Activated CD4-positive, alpha-beta T cell treated with anti-CD3 and anti-CD28 coated beads for 24 hours (primary cell): ENCODE data around the gene CDIPT.

Experiments used
- DNase-seq, 2 donors: peaks; one replicate each; pipeline ENCODE4 v3.0.0-alpha.2; 2020; ENCODE audit warnings: low read depth in 2 of 2

The CDIPT gene

GRCh38 chr16:29810699-29811169 lies 52.3 kb downstream of the CDIPT start:
- no peak for DNase-seq

GRCh38 chr16:29809850-29810698 lies 53.0 kb downstream of the CDIPT start:
- DNase-seq, result no peak

DNA sequence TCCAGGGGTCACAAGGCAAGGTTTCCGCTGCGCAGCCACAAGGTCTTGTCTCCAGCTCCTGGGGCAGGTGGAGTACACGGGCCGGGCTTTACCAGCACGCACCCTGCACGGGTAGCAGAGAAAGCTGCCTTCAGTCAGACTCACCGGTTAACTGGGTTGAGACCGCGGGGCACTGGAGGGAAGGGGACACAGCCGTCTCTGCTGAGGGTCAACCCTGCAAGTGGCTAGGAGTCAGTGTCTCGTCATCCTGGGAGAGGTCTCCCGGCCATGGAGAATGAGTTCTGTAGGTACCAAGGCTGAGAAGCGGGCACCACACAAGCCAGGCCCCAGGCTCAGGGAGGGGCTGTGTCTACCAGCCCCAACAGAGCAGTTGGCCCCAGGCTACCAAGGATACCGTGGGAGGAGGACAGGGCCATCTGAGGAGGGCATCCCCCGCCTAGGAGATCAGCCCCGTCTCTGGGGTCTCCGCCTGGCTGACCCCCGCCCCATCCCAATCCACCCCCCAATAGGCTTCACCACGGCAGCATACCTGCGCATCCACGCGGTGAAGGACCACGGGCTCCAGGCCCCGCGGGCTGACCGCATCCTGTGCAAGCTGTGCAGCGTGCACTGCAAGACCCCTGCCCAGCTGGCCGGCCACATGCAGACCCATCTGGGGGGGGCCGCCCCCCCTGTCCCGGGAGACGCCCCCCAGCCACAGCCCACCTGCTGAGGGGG lies 53.8 kb downstream of the CDIPT start:
- DNase-seq, result no peak
